OCI-LY7 (cell line): ENCODE results near the gene RNF7.

Experiments
- CTCF ChIP-seq: fragments of 200-600 bp; sonication (generic); conservative IDR thresholded peaks from 2 replicates; pipeline ENCODE4 v1.5.1; 2014; ENCODE audit warnings: mild to moderate bottlenecking, antibody characterized with exemption, low read length, moderate library complexity, mixed read lengths
- EZH2phosphoT487 ChIP-seq: fragments of 200-600 bp; sonication (generic); IDR thresholded peaks from 2 replicates; pipeline ENCODE4 v1.6.1; 2018; ENCODE audit warnings: low read depth, borderline replicate concordance, mild to moderate bottlenecking, mixed run types, antibody characterized with exemption, low read length, moderate library complexity, mixed read lengths

GRCh38 chr3:141726483-141726882, 11.6 kb upstream of the RNF7 start:
- TF ChIP-seq CTCF (no peak), EZH2phosphoT487 (no peak)
